ENCODE measurements around the gene CBS.

GRCh38 chr21:43034101-43034500, 41.5 kb downstream of the CBS start:
- TF ChIP-seq CTCF (IDR thresholded peaks at IDR 0.05; ENCODE audit: insufficient read depth, low read length) (no peak), SPI1 (IDR thresholded peaks at IDR 0.05; ENCODE audit: borderline replicate concordance, low read depth) (no peak), POLR2AphosphoS5 (IDR thresholded peaks at IDR 0.05; ENCODE audit: low read depth) (no peak), GABPA (IDR thresholded peaks at IDR 0.05; ENCODE audit: low read depth) (no peak)
- TF ChIP-seq, protein P1, sequence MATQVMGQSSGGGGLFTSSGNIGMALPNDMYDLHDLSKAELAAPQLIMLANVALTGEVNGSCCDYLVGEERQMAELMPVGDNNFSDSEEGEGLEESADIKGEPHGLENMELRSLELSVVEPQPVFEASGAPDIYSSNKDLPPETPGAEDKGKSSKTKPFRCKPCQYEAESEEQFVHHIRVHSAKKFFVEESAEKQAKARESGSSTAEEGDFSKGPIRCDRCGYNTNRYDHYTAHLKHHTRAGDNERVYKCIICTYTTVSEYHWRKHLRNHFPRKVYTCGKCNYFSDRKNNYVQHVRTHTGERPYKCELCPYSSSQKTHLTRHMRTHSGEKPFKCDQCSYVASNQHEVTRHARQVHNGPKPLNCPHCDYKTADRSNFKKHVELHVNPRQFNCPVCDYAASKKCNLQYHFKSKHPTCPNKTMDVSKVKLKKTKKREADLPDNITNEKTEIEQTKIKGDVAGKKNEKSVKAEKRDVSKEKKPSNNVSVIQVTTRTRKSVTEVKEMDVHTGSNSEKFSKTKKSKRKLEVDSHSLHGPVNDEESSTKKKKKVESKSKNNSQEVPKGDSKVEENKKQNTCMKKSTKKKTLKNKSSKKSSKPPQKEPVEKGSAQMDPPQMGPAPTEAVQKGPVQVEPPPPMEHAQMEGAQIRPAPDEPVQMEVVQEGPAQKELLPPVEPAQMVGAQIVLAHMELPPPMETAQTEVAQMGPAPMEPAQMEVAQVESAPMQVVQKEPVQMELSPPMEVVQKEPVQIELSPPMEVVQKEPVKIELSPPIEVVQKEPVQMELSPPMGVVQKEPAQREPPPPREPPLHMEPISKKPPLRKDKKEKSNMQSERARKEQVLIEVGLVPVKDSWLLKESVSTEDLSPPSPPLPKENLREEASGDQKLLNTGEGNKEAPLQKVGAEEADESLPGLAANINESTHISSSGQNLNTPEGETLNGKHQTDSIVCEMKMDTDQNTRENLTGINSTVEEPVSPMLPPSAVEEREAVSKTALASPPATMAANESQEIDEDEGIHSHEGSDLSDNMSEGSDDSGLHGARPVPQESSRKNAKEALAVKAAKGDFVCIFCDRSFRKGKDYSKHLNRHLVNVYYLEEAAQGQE (IDR thresholded peaks at IDR 0.05; ENCODE audit: insufficient replicate concordance, low read depth), result no peak
